ENCODE results near the gene TSHZ2.

TSHZ2 gene

DNA sequence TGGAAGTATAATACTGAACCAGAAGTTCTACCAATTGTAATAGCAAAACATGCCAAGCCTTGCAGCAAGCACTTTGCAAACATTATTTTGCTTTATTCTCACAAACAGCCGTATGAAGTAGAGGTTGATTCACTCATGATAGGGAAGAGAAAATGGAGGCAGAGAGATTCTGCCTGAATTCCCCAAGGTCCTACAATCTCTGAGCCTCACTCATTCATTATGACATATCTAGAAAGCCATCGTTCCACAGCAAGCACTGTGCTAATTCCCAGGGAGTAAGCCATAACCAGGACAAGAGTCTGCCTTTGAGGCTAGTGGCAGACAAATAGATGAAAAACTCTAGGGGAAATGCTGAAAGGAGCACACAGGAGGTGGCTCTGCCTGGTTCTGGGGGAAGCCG is 288.0 kb downstream of the TSHZ2 start:
- no peak for TF ChIP-seq CTCF (conservative IDR thresholded peaks at IDR 0.05; ENCODE audit: low read depth, low read length)
- no peaks in the 10 kb centered on the region for H3K4me1 ChIP-seq (ENCODE audit: low read depth, poor library complexity, severe bottlenecking)
- H3K4me3 ChIP-seq (IDR thresholded peaks at IDR 0.05; ENCODE audit: insufficient read depth, low read depth, low read length) = no peak overlapping the region
- no peak overlapping the region for H3K27ac ChIP-seq
- H3K9ac ChIP-seq = no peak overlapping the region
- no peaks in the 10 kb centered on the region for H4K20me1 ChIP-seq (ENCODE audit: insufficient read depth)
- no peaks in the 10 kb centered on the region for H3K27me3 ChIP-seq (ENCODE audit: insufficient read depth, low read depth)
- no peaks in the 10 kb centered on the region for H3K79me2 ChIP-seq (ENCODE audit: insufficient read depth, low read depth)
- H3K36me3 ChIP-seq (ENCODE audit: insufficient read depth) = no peaks in the 10 kb centered on the region
- H2AFZ ChIP-seq (ENCODE audit: low read depth) = no peak overlapping the region
- no peak overlapping the region for H3K4me2 ChIP-seq

DNA sequence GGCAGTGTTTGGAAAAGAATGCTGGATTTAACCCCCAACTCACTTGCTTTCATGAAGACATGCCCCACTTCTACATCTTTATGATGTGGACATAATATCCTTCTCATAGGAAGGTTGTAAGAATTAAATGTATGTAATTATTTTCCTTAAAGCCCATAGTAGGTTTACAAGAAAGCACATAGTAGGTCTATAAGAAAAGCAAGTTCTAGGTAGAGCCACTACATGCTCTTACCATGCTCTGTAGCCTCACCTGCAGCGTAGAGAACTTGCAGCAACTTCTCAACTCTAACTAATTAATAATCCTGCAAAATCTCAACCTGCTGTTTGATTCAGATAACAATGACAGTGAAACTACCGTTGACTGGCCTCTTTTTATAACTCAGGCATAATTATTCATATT is 288.4 kb downstream of the TSHZ2 start:
- H3K9ac ChIP-seq = no peak overlapping the region
- no peaks in the 10 kb centered on the region for H3K27me3 ChIP-seq (ENCODE audit: insufficient read depth, low read depth)
- H3K4me3 ChIP-seq (IDR thresholded peaks at IDR 0.05; ENCODE audit: insufficient read depth, low read depth, low read length) = no peak overlapping the region
- no peak overlapping the region for H3K27ac ChIP-seq
- H3K4me1 ChIP-seq (ENCODE audit: low read depth, poor library complexity, severe bottlenecking) = no peaks in the 10 kb centered on the region
- no peaks in the 10 kb centered on the region for H3K36me3 ChIP-seq (ENCODE audit: insufficient read depth)
- no peaks in the 10 kb centered on the region for H4K20me1 ChIP-seq (ENCODE audit: insufficient read depth)
- no peaks in the 10 kb centered on the region for H3K79me2 ChIP-seq (ENCODE audit: insufficient read depth, low read depth)
- no peak for TF ChIP-seq CTCF (conservative IDR thresholded peaks at IDR 0.05; ENCODE audit: low read depth, low read length)
- no peak overlapping the region for H2AFZ ChIP-seq (ENCODE audit: low read depth)
- H3K4me2 ChIP-seq = no peak overlapping the region

- H2AFZ ChIP-seq (ENCODE audit: low read depth) = no peak overlapping the region
- H3K4me3 ChIP-seq (IDR thresholded peaks at IDR 0.05; ENCODE audit: insufficient read depth, low read depth, low read length) = no peak overlapping the region
- H3K79me2 ChIP-seq (ENCODE audit: insufficient read depth, low read depth) = no peaks in the 10 kb centered on the region
- H3K36me3 ChIP-seq (ENCODE audit: insufficient read depth) = no peaks in the 10 kb centered on the region
- H3K27me3 ChIP-seq (ENCODE audit: insufficient read depth, low read depth) = no peaks in the 10 kb centered on the region
- TF ChIP-seq CTCF (conservative IDR thresholded peaks at IDR 0.05; ENCODE audit: low read depth, low read length) = no peak
- H3K4me1 ChIP-seq (ENCODE audit: low read depth, poor library complexity, severe bottlenecking) = no peaks in the 10 kb centered on the region
- no peak overlapping the region for H3K9ac ChIP-seq
- no peak overlapping the region for H3K4me2 ChIP-seq
- no peaks in the 10 kb centered on the region for H4K20me1 ChIP-seq (ENCODE audit: insufficient read depth)
- no peak overlapping the region for H3K27ac ChIP-seq
Observed at GRCh38 chr20:53262365-53262764, 290.2 kb downstream of the TSHZ2 start.

- no peak for TF ChIP-seq CTCF (conservative IDR thresholded peaks at IDR 0.05; ENCODE audit: low read depth, low read length)
Observed at GRCh38 chr20:53263554-53264438, 291.6 kb downstream of the TSHZ2 start.

More at GRCh38 chr20:53263554-53264438, 291.6 kb downstream of the TSHZ2 start:
- no peaks in the 10 kb centered on the region for H4K20me1 ChIP-seq (ENCODE audit: insufficient read depth)
- no peaks in the 10 kb centered on the region for H3K27me3 ChIP-seq (ENCODE audit: insufficient read depth, low read depth)
- no peak overlapping the region for H2AFZ ChIP-seq (ENCODE audit: low read depth)
- no peak overlapping the region for H3K4me3 ChIP-seq (IDR thresholded peaks at IDR 0.05; ENCODE audit: insufficient read depth, low read depth, low read length)
- no peaks in the 10 kb centered on the region for H3K4me1 ChIP-seq (ENCODE audit: low read depth, poor library complexity, severe bottlenecking)
- no peak overlapping the region for H3K9ac ChIP-seq
- no peak overlapping the region for H3K4me2 ChIP-seq
- no peak overlapping the region for H3K27ac ChIP-seq
- no peaks in the 10 kb centered on the region for H3K79me2 ChIP-seq (ENCODE audit: insufficient read depth, low read depth)
- no peaks in the 10 kb centered on the region for H3K36me3 ChIP-seq (ENCODE audit: insufficient read depth)
